COLO668 (cell line): Measurements from ENCODE around the gene RCBTB1.
"Not testable (repeated sequence)": the region's sequence is repeated elsewhere in the genome, so short reads cannot be mapped to it uniquely, and the experiment has no call there.

ENCODE experiments used
- DNase-seq: peaks from one replicate; lab custom pipeline; 2025; ENCODE audit not compliant: unreplicated experiment; lab: John Stamatoyannopoulos, UW

The RCBTB1 gene

GRCh38 chr13:49606747-49607648 is 21.6 kb upstream of the RCBTB1 start:
- DNase-seq = peak; percentile 91

DNA sequence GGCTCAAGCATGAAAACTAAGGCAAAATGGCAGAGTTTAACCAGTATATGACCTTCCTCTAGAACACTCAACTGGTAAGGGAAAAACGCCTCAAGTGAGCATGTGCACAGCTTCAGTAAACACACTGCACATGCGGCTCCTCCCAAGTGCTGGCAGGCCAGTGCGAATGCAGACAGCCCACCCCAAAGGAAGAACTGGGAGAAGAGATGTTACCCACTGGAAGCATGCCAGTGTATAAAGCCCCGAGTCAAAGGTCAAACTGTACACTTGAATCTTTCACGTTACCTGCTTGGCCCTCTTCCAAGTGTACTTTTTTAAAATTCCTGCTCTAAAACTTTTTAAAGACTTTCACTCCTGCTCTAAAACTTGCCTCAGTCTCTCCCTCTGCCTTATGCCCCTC is 19.2 kb upstream of the RCBTB1 start:
- no peak for DNase-seq

DNA sequence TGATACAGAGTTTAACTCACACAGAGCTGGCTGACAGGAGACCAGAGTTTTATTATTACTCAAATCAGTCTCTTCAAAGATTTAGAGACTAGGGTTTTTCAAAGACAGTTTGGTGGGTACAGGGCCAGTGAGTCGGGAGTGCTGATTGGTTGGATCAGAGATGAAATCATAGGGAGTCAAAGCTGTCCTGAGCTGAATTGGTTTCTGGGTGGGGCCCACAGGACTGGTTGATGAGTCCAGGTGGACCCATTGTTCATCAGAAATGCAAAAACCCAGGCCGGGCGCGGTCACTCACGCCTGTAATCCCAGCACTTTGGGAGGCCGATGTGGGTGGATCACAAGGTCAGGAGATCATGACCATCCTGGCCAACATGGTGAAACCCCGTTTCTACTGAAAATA is 17.3 kb upstream of the RCBTB1 start:
- DNase-seq = not testable (repeated sequence)

GRCh38 chr13:49602005-49602404 is 16.6 kb upstream of the RCBTB1 start:
- no peak for DNase-seq

DNA sequence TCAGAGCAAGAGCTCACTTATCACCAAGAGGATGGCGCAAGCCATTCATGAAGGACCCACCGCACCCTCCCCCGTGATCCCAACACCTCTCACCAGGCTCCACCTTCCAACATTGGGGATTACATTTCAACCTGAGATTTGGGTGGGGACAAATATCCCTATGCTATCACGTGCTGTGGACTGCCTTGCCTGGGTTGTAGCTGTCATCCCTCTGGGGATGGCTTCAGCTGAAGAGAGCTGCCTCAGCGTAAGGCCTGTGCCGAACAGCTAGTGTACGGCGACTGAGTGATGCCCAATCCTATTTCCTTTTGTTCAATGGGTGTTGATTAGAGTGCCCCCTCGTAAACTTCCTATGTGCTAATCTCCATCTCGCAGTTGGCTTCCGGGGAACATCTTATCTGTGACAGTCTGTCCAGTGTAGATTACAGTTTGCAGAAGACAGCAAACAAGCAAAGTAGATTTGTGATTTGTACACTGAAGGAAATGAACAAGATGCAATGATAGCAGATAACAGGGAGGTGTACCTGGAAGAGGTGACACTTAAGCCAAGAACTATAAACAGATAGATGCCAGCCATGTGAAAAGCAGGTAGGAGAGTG is 11.8 kb upstream of the RCBTB1 start:
- DNase-seq = no peak

DNA sequence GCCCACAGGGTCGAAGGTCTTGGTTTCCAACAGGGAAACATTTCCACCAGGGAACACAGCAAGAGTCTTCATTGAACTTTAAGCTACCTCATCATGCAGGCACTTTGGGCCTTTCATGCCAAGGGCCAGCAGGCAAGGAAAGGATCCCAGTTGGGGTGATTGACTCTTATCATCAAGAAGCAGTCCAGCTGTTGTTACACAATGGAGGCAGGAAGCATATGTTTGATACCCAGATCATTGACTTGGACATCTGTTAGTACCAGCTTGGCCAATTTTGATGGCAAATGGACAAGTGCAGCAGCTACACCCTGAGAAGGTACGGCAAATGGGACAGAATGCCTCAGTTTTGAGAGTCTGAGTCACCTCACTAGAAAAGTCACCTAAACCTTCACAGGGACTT is 10.9 kb upstream of the RCBTB1 start:
- DNase-seq = no peak

DNA sequence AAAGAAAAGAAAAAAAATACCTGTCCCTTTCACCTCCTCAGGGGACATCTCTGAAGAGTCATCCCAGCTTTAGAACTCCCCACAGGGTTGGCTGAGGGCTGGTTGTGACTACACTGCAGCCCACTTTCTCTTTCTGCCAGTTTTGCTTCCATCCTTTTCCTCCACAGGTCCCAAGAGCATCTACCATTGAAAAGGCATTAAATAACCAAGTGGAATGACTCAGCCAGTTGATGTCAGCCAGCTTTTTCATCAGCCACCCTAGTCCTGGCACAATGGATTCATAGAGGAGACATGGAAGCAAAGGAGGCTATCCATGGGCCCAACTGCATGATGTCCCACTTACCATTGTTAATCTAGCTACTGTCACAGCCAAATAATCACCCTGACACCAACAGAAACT is 9.2 kb upstream of the RCBTB1 start:
- DNase-seq = no peak

DNA sequence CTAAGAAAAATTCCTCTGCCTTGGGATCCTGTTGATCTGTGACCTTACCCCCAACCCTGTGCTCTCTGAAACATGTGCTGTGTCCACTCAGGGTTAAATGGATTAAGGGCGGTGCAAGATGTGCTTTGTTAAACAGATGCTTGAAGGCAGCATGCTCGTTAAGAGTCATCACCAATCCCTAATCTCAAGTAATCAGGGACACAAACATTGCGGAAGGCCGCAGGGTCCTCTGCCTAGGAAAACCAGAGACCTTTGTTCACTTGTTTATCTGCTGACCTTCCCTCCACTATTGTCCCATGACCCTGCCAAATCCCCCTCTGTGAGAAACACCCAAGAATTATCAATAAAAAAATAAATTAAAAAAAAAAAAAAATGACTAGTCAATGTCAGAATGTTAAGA is 8.5 kb upstream of the RCBTB1 start:
- DNase-seq = not testable (repeated sequence)

GRCh38 chr13:49590714-49591113 is 5.4 kb upstream of the RCBTB1 start:
- not testable (repeated sequence) for DNase-seq

DNA sequence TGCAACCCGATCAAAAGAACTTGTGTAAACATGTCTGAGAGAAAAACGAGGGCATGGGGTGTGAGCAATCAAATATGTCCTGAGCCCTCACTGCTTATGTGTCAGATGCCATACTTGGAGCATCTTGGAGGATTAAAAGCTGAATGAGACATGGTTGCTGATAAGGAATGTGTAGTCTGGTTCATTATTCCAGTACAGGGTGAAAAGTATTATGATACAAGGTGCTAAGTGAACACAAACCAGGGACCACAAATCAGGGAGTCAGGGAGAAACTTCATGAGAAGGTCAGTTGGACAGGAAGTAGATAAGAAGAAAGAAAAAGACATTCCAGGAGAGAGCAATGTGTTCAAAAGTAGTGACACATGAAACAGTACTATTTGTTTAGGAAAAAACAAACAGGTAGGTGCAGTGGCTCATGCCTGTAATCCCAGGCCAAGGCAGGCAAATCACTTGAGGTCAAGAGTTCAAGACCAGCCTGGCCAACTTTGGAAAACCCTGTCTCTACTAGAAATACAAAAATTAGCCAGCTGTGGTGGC is 2.0 kb upstream of the RCBTB1 start:
- DNase-seq = no peak

- DNase-seq = no peak
These were observed 1.4 kb upstream of the RCBTB1 start for GRCh38 chr13:49586717-49587116.

DNA sequence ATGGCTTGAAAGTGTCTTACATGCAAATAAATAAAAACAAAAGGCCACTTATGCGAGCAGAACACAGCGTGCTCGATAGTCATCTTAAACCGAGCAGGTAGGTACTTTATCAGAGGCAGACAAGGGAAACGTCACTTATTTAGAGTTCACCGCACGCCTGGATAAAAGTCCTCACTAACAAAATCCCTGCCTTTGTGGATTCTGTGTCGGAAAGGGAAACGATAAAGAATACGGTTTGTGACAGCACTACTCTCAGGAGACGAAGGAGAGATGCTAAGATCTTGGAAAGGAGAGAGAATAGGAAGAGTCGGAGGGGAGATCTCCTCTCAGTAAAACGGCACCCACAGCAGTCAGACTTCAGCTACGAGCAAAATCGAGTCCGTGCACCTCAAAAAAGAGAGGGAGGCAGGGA is 581 bp downstream of the RCBTB1 start:
- peak; percentile 46 for DNase-seq

DNA sequence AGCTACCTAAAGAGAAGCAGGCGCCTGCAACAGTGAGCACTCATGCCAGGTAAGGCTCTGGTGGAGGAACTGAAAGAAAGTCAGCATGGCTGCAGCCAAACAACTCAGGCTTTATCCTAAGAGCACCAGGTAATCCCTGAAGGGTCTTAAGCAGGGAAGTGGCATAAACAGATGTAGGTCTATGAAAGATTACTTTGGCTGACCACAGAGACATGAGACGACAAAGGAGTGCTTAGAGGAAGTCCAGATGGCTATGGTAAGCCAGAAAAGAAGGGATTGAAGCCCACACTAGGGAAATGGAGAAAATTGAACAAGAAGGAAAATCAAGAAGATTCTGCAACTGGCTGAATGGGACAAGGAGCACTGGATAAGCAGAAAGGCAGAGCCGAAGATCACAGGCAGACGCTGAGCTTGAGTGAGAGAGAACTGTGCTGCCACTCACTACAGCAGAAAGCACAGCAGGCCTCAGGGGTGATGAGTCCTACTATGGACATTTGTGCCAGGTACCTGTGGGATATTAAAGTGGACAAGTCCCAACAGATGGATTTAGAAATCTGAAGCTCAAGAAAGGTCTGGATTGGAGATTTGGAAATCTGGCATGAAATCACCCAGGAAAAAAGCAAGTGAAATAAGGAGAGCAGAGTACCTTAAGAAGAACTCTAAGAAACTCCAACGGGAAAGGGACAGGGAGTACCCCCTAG is 4.2 kb downstream of the RCBTB1 start:
- no peak for DNase-seq

GRCh38 chr13:49579501-49579900 is 5.9 kb downstream of the RCBTB1 start:
- DNase-seq = no peak

- DNase-seq = no peak
These were observed 13.8 kb downstream of the RCBTB1 start for GRCh38 chr13:49571299-49572240.

DNA sequence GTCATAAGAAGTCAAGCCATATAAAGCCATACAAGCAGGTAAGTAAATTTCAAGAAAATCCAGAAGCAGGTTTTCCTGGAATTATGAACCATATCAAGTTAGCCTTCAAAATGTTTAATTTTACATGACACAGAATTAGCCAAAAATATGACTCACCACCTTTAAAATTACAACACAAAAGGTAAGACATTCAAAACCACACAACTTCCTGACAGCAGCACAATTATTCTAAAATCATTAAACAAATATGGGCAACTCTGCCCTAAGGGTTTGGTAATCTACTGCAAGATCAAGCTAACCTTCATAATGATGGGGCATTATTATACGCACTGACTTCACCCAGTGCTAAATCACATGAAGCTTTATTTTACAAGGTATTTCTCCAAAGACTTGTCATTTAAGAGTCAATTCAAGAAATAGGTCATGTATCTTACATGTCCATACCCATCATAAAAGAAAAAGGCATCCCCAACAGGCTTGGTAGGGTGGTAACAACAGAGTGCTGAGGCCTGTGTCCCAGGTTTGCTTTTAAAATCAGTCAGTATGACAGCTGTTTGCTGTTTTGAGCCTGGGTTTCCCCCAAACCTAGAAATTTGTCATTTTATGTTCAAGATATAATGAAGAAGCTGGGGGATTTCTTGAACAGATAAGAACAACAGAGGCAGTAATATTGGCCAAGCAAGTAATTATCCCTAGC is 15.2 kb downstream of the RCBTB1 start:
- no peak for DNase-seq

DNA sequence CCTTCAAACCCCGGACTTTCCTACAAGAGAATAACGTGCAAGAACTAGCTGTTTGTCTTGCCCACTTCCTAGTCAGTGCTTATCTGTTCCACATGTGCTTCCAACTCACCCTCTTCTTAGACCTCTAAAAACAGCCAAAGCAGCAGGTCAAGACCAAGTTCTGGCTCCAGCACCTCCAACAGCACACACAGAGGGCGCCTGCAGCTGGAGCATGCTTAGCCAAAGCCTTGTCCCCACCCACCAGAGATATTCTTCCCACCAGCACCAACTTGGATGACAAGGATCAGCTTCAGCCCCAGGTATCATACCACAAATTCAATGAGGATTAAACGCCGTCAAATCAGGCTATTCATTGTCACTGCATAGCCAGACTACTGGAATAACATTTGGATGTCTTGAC is 17.9 kb downstream of the RCBTB1 start:
- DNase-seq = no peak

DNA sequence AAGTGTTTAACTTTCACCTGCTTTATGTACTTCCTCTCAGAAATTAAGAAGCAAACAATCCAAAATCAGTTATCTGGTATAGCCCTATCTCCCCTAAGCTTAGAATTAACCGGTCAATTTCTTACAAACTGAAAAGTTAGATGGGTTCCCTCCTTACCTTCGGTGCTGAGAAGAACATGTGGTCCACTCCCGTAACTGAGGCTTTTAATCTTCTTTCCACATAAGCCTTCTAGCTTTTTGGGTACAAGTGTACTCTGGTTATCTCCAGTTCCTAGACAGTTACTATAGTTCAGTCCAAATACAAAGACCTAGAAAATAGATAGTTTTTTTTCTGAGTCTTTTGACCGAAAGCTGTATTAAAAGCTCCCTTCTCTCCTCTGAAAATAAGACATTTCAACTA is 18.9 kb downstream of the RCBTB1 start:
- DNase-seq = no peak

GRCh38 chr13:49565461-49565860 is 19.9 kb downstream of the RCBTB1 start:
- DNase-seq = not testable (repeated sequence)

DNA sequence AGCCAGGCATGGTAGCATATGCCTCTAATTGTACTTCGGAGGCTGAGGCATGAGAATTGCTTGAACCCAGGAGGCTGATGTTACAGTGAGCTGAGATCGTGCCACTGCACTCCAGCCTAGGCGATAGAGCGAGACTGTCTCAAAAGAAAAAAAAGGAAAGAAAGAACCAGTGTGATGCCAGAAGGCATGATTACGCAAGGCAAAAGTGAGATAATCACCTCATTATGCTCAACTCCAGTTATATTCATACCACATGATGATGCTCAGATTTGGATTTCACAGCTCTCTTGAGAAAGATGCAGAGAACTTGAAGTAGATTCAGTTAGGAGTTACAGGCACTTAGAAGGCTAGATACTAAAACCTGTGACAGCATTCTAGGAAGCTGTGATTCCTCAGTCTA is 21.8 kb downstream of the RCBTB1 start:
- no peak for DNase-seq
